ENCODE results near the gene ZNF429.

GRCh38 chr19:21593008-21593481, 87.6 kb downstream of the ZNF429 start:
- TF ChIP-seq CTCF (IDR thresholded peaks at IDR 0.05; ENCODE audit: insufficient read depth, low read length) (no peak), GABPA (IDR thresholded peaks at IDR 0.05; ENCODE audit: low read depth) (no peak), REST (IDR thresholded peaks at IDR 0.05; ENCODE audit: insufficient replicate concordance, low read depth) (no peak), POLR2AphosphoS5 (IDR thresholded peaks at IDR 0.05; ENCODE audit: low read depth) (no peak)
